Testis (tissue), 3 donors: ENCODE results near the gene STEAP2. TPM values are rescaled to one million over a fixed set of nuclear protein-coding genes. Genes with fewer than 3 reads are reported as not detected.
"Not testable (repeated sequence)": the region's sequence is repeated elsewhere in the genome, so short reads cannot be mapped to it uniquely, and the experiment has no call there.

Experiments
- DNase-seq: peaks from one replicate; pipeline ENCODE4 v3.0.0-alpha.2; 2019
- H3K27ac ChIP-seq, 2 donors: fragments of 200-600 bp; sonication (generic); one replicate each; pipeline ENCODE4 v1.5.1; 2019
- H3K27me3 ChIP-seq: fragments of 200-600 bp; sonication (generic); one replicate; pipeline ENCODE4 v1.5.1; 2019
- H3K36me3 ChIP-seq: fragments of 200-600 bp; sonication (generic); one replicate; pipeline ENCODE4 v1.5.1; 2017; ENCODE audit warnings: low read depth; ENCODE audit errors: missing control alignments
- H3K4me1 ChIP-seq: fragments of 200-600 bp; sonication (generic); one replicate; pipeline ENCODE4 v1.5.1; 2019
- H3K4me3 ChIP-seq, 2 donors: fragments of 200-600 bp; sonication (generic); one replicate each; pipeline ENCODE4 v1.5.1; 2017 to 2019
- H3K9me3 ChIP-seq: fragments of 200-600 bp; sonication (generic); one replicate; pipeline ENCODE4 v1.5.1; 2017
- CTCF ChIP-seq, 3 experiments: fragments of 450-650 bp in 2 of 3; fragments of 200-600 bp in 1 of 3; sonication (generic) in 1 of 3; IDR thresholded peaks; one replicate each; pipeline ENCODE4 v1.5.1; 2016 to 2019; ENCODE audit warnings: antibody characterized with exemption in 3 of 3, mild to moderate bottlenecking in 2 of 3, moderate library complexity in 1 of 3
- POLR2A ChIP-seq: fragments of 450-650 bp; IDR thresholded peaks from one replicate; pipeline ENCODE4 v1.6.1; 2017; ENCODE audit warnings: antibody characterized with exemption, mild to moderate bottlenecking, moderate library complexity
- WGBS, 2 donors: methylation state at CpG; one replicate each; pipeline ENCODE4 v1.1.5; 2018; 5-methylcytosine and 5-hydroxymethylcytosine counted together
- intact Hi-C: fragments of 100-400 bp; cut with DNase I; formaldehyde crosslinking; loops from one replicate; pipeline ENCODE4 v1.15.1; 2023; ENCODE audit warnings: low total_unique reads
- polyA plus RNA-seq: library from polyadenylated mRNA; stranded (reverse); fragments of 350-450 nt; fragmentation: Illumina TruSeq; extraction: RNeasy Lipid Tissue Mini Kit (QIAGEN cat#74804); gene quantifications from one replicate; pipeline ENCODE4 v1.2.3, GENCODE V29; 2014; ENCODE audit warnings: low read depth, low replicate concordance; ENCODE audit not compliant: insufficient read depth
- total RNA-seq, 2 donors: library from RNA; depleted of rRNA; stranded (reverse); fragments of >200 nt; gene quantifications; one replicate each; pipeline ENCODE4 v1.2.3, GENCODE V29; 2016

The STEAP2 gene
- total and polyA plus RNA-seq, 3 donors from 2014 or later = 1.8 to 4.5 (median 4.3) TPM

- no peaks in the 10 kb centered on the region for H3K9me3 ChIP-seq
- H3K27me3 ChIP-seq = no peaks in the 10 kb centered on the region
- TF ChIP-seq POLR2A = no peak
- no peak for TF ChIP-seq CTCF (IDR thresholded peaks at IDR 0.05)
- DNase-seq = no peak
- no peaks in the 10 kb centered on the region for H3K4me1 ChIP-seq
- H3K36me3 ChIP-seq = no peaks in the 10 kb centered on the region
- no peak overlapping the region for H3K27ac ChIP-seq
- intact Hi-C loops = no loop called here
- H3K4me3 ChIP-seq = no peak overlapping the region
Observed at GRCh38 chr7:90180649-90181048, 30.9 kb upstream of the STEAP2 start.

GRCh38 chr7:90181485-90181884 is 30.1 kb upstream of the STEAP2 start:
- no peaks in the 10 kb centered on the region for H3K36me3 ChIP-seq
- no peaks in the 10 kb centered on the region for H3K9me3 ChIP-seq
- TF ChIP-seq CTCF (IDR thresholded peaks at IDR 0.05) (no peak), POLR2A (no peak)
- no peaks in the 10 kb centered on the region for H3K27me3 ChIP-seq
- no peak overlapping the region for H3K4me3 ChIP-seq
- H3K4me1 ChIP-seq = no peaks in the 10 kb centered on the region
- H3K27ac ChIP-seq = no peak overlapping the region
- intact Hi-C loops = no loop called here
- no peak for DNase-seq

- H3K9me3 ChIP-seq, H3K27me3 ChIP-seq, H3K4me3 ChIP-seq, H3K4me1 ChIP-seq, H3K27ac ChIP-seq, intact Hi-C loops, DNase-seq, H3K36me3 ChIP-seq: not testable (repeated sequence)
- 83 to 85% methylated on average over 4 of the region's 4 CpGs for WGBS, 2 donors
Observed at GRCh38 chr7:90186290-90186689, 25.2 kb upstream of the STEAP2 start.

DNA sequence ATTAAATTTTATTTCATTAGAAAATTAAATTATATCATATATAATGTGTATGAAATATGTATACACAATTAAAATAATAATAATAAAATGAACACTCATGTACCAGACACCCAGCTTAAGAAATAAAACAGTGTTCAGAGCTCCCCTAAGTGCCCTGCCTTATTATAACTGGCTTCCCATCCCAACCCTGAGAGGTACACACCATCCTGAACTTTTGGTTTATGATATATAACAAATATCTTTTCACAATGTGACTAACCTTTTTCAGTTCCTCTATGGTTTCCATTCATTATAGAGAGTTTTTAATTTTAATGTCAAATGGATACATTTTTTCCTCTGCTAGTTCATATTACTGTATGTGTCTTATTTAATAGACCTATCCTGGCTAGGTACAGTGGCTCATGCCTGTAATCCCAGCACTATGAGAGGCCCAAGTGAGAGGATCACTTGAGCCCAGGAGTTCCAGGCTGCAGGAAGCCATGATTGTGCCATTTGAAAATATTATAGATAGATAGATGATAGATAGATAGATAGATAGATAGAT is 24.0 kb upstream of the STEAP2 start:
- TF ChIP-seq POLR2A (no peak), CTCF (IDR thresholded peaks at IDR 0.05) (no peak)
- H3K36me3 ChIP-seq = no peaks in the 10 kb centered on the region
- no peak overlapping the region for H3K27ac ChIP-seq
- H3K9me3 ChIP-seq = no peaks in the 10 kb centered on the region
- H3K4me1 ChIP-seq = no peaks in the 10 kb centered on the region
- intact Hi-C loops = no loop called here
- H3K27me3 ChIP-seq = no peaks in the 10 kb centered on the region
- H3K4me3 ChIP-seq = no peak overlapping the region
- DNase-seq = no peak

GRCh38 chr7:90188281-90188680 is 23.3 kb upstream of the STEAP2 start:
- Histone ChIP-seq H3K27ac (no peak overlapping the region), H3K4me3 (no peak overlapping the region), H3K27me3 (no peaks in the 10 kb centered on the region), H3K4me1 (no peaks in the 10 kb centered on the region), H3K36me3 (no peaks in the 10 kb centered on the region), H3K9me3 (no peaks in the 10 kb centered on the region)
- 49 to 66% methylated on average over 2 of the region's 2 CpGs for WGBS, 2 donors
- intact Hi-C loops = no loop called here
- TF ChIP-seq POLR2A (no peak), CTCF (IDR thresholded peaks at IDR 0.05) (no peak)
- DNase-seq = no peak
